Cerebellar nuclear complex (tissue), 1 donor: ENCODE data around the gene ROBO2.
"Not testable (repeated sequence)": the region's sequence is repeated elsewhere in the genome, so short reads cannot be mapped to it uniquely, and the experiment has no call there.

Experiments used
- DNase-seq, 2 experiments: peaks; one replicate each; lab custom pipeline; 2025; lab: John Stamatoyannopoulos, UW

The ROBO2 gene

GRCh38 chr3:77338195-77338594, 298.3 kb downstream of the ROBO2 start:
- DNase-seq = no peak

- DNase-seq = no peak
Measured at GRCh38 chr3:77342027-77342426, 302.1 kb downstream of the ROBO2 start.

- DNase-seq = no peak
Measured at GRCh38 chr3:77342688-77343087, 302.8 kb downstream of the ROBO2 start.

- DNase-seq = no peak
Measured at GRCh38 chr3:77345009-77345408, 305.1 kb downstream of the ROBO2 start.

- DNase-seq = no peak
Measured at GRCh38 chr3:77348244-77348855, 308.5 kb downstream of the ROBO2 start.

- DNase-seq = no peak
Measured at GRCh38 chr3:77354958-77355357, 315.1 kb downstream of the ROBO2 start.

GRCh38 chr3:77362936-77363335, 323.0 kb downstream of the ROBO2 start:
- no peak for DNase-seq

- DNase-seq = no peak
Measured at GRCh38 chr3:77365152-77365551, 325.3 kb downstream of the ROBO2 start.

GRCh38 chr3:77370413-77370812, 330.5 kb downstream of the ROBO2 start:
- no peak for DNase-seq

- no peak for DNase-seq
Measured at GRCh38 chr3:77372018-77372417, 332.1 kb downstream of the ROBO2 start.

GRCh38 chr3:77372634-77373346, 332.9 kb downstream of the ROBO2 start:
- no peak for DNase-seq

- no peak for DNase-seq
Measured at GRCh38 chr3:77373619-77374018, 333.7 kb downstream of the ROBO2 start.

GRCh38 chr3:77376511-77376910, 336.6 kb downstream of the ROBO2 start:
- DNase-seq = no peak

- DNase-seq = no peak
Measured at GRCh38 chr3:77377717-77378116, 337.8 kb downstream of the ROBO2 start.

- no peak for DNase-seq
Measured at GRCh38 chr3:77380136-77380535, 340.2 kb downstream of the ROBO2 start.

- no peak for DNase-seq
Measured at GRCh38 chr3:77381431-77381830, 341.5 kb downstream of the ROBO2 start.

- no peak for DNase-seq
Measured at GRCh38 chr3:77392181-77392580, 352.3 kb downstream of the ROBO2 start.

GRCh38 chr3:77394046-77394445, 354.1 kb downstream of the ROBO2 start:
- DNase-seq = no peak

GRCh38 chr3:77404871-77405270, 365.0 kb downstream of the ROBO2 start:
- no peak for DNase-seq

- no peak for DNase-seq
Measured at GRCh38 chr3:77407441-77407840, 367.5 kb downstream of the ROBO2 start.

GRCh38 chr3:77410334-77410733, 370.4 kb downstream of the ROBO2 start:
- not testable (repeated sequence) for DNase-seq

- DNase-seq = no peak
Measured at GRCh38 chr3:77411334-77411733, 371.4 kb downstream of the ROBO2 start.

GRCh38 chr3:77412021-77412438, 372.1 kb downstream of the ROBO2 start:
- DNase-seq = no peak

GRCh38 chr3:77412584-77412983, 372.7 kb downstream of the ROBO2 start:
- no peak for DNase-seq
